Measurements from ENCODE around the gene STK25.

Gene STK25

GRCh38 chr2:241492174-241492565, 16.2 kb downstream of the STK25 start:
- DNase-seq = no peak

GRCh38 chr2:241491549-241492173, 16.7 kb downstream of the STK25 start:
- DNase-seq = no peak

GRCh38 chr2:241490825-241491506, 17.4 kb downstream of the STK25 start:
- DNase-seq = no peak

GRCh38 chr2:241489733-241490680, 18.4 kb downstream of the STK25 start:
- no peak for DNase-seq

- no peak for DNase-seq
Measured at GRCh38 chr2:241489088-241489487, 19.3 kb downstream of the STK25 start.

GRCh38 chr2:241485172-241485911, 23.0 kb downstream of the STK25 start:
- DNase-seq = no peak

- no peak for DNase-seq
Measured at GRCh38 chr2:241483305-241483704, 25.1 kb downstream of the STK25 start.

GRCh38 chr2:241482126-241482955, 26.0 kb downstream of the STK25 start:
- DNase-seq = no peak

GRCh38 chr2:241481687-241482086, 26.7 kb downstream of the STK25 start:
- no peak for DNase-seq

GRCh38 chr2:241479026-241479898, 29.1 kb downstream of the STK25 start:
- no peak for DNase-seq

GRCh38 chr2:241478166-241478565, 30.2 kb downstream of the STK25 start:
- no peak for DNase-seq

- no peak for DNase-seq
Measured at GRCh38 chr2:241475267-241475666, 33.1 kb downstream of the STK25 start.

- no peak for DNase-seq
Measured at GRCh38 chr2:241473399-241473798, 35.0 kb downstream of the STK25 start.

- DNase-seq = no peak
Measured at GRCh38 chr2:241469746-241470145, 38.6 kb downstream of the STK25 start.

GRCh38 chr2:241468476-241468781, 40.0 kb downstream of the STK25 start:
- no peak for DNase-seq

GRCh38 chr2:241467777-241468475, 40.5 kb downstream of the STK25 start:
- no peak for DNase-seq

GRCh38 chr2:241466230-241466629, 42.2 kb downstream of the STK25 start:
- no peak for DNase-seq

- DNase-seq = no peak
Measured at GRCh38 chr2:241465543-241465942, 42.8 kb downstream of the STK25 start.

- DNase-seq = no peak
Measured at GRCh38 chr2:241463276-241464135, 44.9 kb downstream of the STK25 start.

Measured in NCI-H1105 (cell line).